ENCODE data around the gene NDUFAF8.

DNA sequence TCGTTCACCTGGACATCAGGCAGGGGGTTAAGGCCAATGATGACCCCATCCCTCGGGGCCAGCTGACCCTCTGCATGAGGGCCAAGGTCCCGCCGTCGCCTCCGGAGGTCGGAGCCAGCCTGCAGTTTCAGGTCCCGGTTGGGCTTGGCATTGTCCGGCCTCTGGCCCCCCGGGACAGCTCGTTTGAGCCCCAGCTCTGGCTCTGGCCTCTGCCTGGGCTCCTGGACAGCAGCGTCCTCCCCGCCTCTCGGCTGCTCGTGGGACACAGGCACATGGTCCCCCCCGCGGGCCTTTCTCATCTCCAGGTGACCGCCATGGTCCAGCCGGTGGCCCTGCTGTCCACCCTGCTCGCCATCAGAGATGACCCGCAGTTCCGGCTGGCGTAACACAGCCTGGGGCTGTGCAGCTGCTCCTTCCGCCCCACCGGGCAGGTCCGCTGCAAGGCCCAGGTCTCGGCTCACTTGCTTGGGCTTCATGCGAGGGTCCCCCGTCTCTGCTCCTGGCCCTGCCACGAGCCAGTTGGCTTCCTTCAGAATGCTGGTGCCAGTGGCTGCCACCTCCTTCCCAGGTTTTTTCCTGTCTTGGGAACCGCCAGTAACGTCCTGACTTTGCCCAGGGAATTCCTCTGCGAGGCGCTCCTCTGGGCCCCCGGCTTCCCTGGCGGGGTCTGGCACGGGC lies 6.7 kb downstream of the NDUFAF8 start:
- TF ChIP-seq POLR2A (IDR thresholded peaks at IDR 0.05) = no peak
- TF ChIP-seq, protein P1, sequence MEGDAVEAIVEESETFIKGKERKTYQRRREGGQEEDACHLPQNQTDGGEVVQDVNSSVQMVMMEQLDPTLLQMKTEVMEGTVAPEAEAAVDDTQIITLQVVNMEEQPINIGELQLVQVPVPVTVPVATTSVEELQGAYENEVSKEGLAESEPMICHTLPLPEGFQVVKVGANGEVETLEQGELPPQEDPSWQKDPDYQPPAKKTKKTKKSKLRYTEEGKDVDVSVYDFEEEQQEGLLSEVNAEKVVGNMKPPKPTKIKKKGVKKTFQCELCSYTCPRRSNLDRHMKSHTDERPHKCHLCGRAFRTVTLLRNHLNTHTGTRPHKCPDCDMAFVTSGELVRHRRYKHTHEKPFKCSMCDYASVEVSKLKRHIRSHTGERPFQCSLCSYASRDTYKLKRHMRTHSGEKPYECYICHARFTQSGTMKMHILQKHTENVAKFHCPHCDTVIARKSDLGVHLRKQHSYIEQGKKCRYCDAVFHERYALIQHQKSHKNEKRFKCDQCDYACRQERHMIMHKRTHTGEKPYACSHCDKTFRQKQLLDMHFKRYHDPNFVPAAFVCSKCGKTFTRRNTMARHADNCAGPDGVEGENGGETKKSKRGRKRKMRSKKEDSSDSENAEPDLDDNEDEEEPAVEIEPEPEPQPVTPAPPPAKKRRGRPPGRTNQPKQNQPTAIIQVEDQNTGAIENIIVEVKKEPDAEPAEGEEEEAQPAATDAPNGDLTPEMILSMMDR (IDR thresholded peaks at IDR 0.05) = no peak
